NCI-H187 (cell line): ENCODE measurements around the gene PPHLN1.

Experiments used
- DNase-seq, 2 experiments: peaks; one replicate each; lab custom pipeline; 2025; lab: John Stamatoyannopoulos, UW

PPHLN1 gene

GRCh38 chr12:42325653-42326474 lies at the start of gene PPHLN1, which contains the start of gene ZCRB1:
TSS of gene PPHLN1 (plus strand) at chr12:42326167. CDS start at chr12:42335903, 9,736 bp downstream.
TSS of gene ZCRB1 (minus strand) at chr12:42326094. CDS start at chr12:42324102, 1,992 bp downstream.
- DNase-seq: peak; percentile 55 to 85

GRCh38 chr12:42277396-42278127 lies 48.4 kb upstream of the PPHLN1 start:
- no peak for DNase-seq

- no peak for DNase-seq
These were observed 47.8 kb upstream of the PPHLN1 start for GRCh38 chr12:42278128-42278510.

GRCh38 chr12:42281278-42281677 lies 44.7 kb upstream of the PPHLN1 start:
- DNase-seq: no peak

- DNase-seq: no peak
These were observed 44.1 kb upstream of the PPHLN1 start for GRCh38 chr12:42281844-42282243.

GRCh38 chr12:42282294-42282693 lies 43.7 kb upstream of the PPHLN1 start:
- DNase-seq: no peak

GRCh38 chr12:42283739-42284138 lies 42.2 kb upstream of the PPHLN1 start:
- no peak for DNase-seq

GRCh38 chr12:42284157-42284556 lies 41.8 kb upstream of the PPHLN1 start:
- no peak for DNase-seq

- DNase-seq: no peak
These were observed 41.1 kb upstream of the PPHLN1 start for GRCh38 chr12:42284876-42285275.

- no peak for DNase-seq
These were observed 40.5 kb upstream of the PPHLN1 start for GRCh38 chr12:42285431-42285830.

- DNase-seq: no peak
These were observed 39.2 kb upstream of the PPHLN1 start for GRCh38 chr12:42286741-42287140.

GRCh38 chr12:42288544-42288943 lies 37.4 kb upstream of the PPHLN1 start:
- DNase-seq: no peak

GRCh38 chr12:42291680-42292079 lies 34.3 kb upstream of the PPHLN1 start:
- DNase-seq: no peak

- DNase-seq: no peak
These were observed 29.4 kb upstream of the PPHLN1 start for GRCh38 chr12:42296503-42297109.

GRCh38 chr12:42298887-42299286 lies 27.1 kb upstream of the PPHLN1 start:
- DNase-seq: no peak

- DNase-seq: no peak
These were observed 26.3 kb upstream of the PPHLN1 start for GRCh38 chr12:42299392-42300308.

- DNase-seq: no peak
These were observed 19.7 kb upstream of the PPHLN1 start for GRCh38 chr12:42306297-42306696.

- DNase-seq: no peak
These were observed 17.6 kb upstream of the PPHLN1 start for GRCh38 chr12:42308390-42308789.

- DNase-seq: no peak
These were observed 16.0 kb upstream of the PPHLN1 start for GRCh38 chr12:42309996-42310395.

- DNase-seq: no peak
These were observed 10.9 kb upstream of the PPHLN1 start for GRCh38 chr12:42315108-42315507.

- DNase-seq: no peak
These were observed 5.2 kb upstream of the PPHLN1 start for GRCh38 chr12:42320796-42321195.

- DNase-seq: no peak
These were observed 3.4 kb upstream of the PPHLN1 start for GRCh38 chr12:42322567-42322966.
